IMR-90 (cell line): ENCODE measurements around the gene MEN1. TPM values are rescaled to one million over a fixed set of nuclear protein-coding genes. Genes with fewer than 3 reads are reported as not detected.

Experiments
- ATAC-seq: fragments of 200-7000 bp; cut with Tn5 transposase; 2 replicates; pipeline ENCODE4 v1.9.1; 2020; ENCODE audit warnings: low read depth, mild to moderate bottlenecking, moderate library complexity
- BruUV-seq: library from RNA; stranded (reverse); fragments of 400-500 nt; replicated peaks from 2 replicates; lab custom pipeline; 2021; lab: Mats Ljungman, UMichigan
- CTCF ChIA-PET: fragments of 300-600 bp; formaldehyde crosslinking; extraction: SDS; loops from one replicate; lab custom pipeline; 2021; ENCODE audit warnings: antibody characterized with exemption; lab: Yijun Ruan, JAX
- POLR2A ChIA-PET: fragments of 300-600 bp; sonication (Branson Sonifier 250); formaldehyde crosslinking; loops from one replicate; lab custom pipeline; 2022; ENCODE audit warnings: antibody characterized with exemption; ENCODE audit not compliant: unreplicated experiment; lab: Charles Lee
- DNase-seq: peaks from one replicate; pipeline ENCODE4 v3.0.0; 2013
- H2AFZ ChIP-seq: replicated peaks from 2 replicates; pipeline ENCODE3; 2013; ENCODE audit warnings: low read length, mild to moderate bottlenecking; ENCODE audit not compliant: poor library complexity
- H2AK5ac ChIP-seq: 2 replicates; pipeline ENCODE4 v1.6.1; 2013; ENCODE audit warnings: low read depth, low read length, inconsistent platforms
- H2AK9ac ChIP-seq: replicated peaks from 2 replicates; pipeline ENCODE3; 2013; ENCODE audit warnings: mild to moderate bottlenecking, low read depth, low read length, moderate library complexity; ENCODE audit not compliant: poor library complexity
- H2BK120ac ChIP-seq: 2 replicates; pipeline ENCODE4 v1.6.1; 2013; ENCODE audit warnings: low read depth, low read length, inconsistent platforms
- H2BK15ac ChIP-seq: 3 replicates; pipeline ENCODE4 v1.6.1; 2013; ENCODE audit warnings: low read depth, low read length, inconsistent platforms
- H2BK20ac ChIP-seq: 2 replicates; pipeline ENCODE4 v1.6.1; 2013; ENCODE audit warnings: low read depth, mild to moderate bottlenecking, inconsistent platforms, low read length, moderate library complexity
- H2BK5ac ChIP-seq: 2 replicates; pipeline ENCODE4 v1.6.1; 2013; ENCODE audit warnings: mild to moderate bottlenecking, low read depth, low read length, inconsistent platforms; ENCODE audit not compliant: poor library complexity, severe bottlenecking
- H3K14ac ChIP-seq: replicated peaks from 2 replicates; pipeline ENCODE4 v1.6.1; 2013; ENCODE audit warnings: low read depth, low read length, inconsistent platforms
- H3K18ac ChIP-seq: 2 replicates; pipeline ENCODE4 v1.6.1; 2013; ENCODE audit warnings: low read depth, low read length, control low read depth
- H3K23ac ChIP-seq: 2 replicates; pipeline ENCODE4 v1.6.1; 2013; ENCODE audit warnings: low read depth, low read length, inconsistent platforms
- H3K27ac ChIP-seq: 2 replicates; pipeline ENCODE4 v1.5.1; 2013; ENCODE audit warnings: mild to moderate bottlenecking, control low read depth, low read length; ENCODE audit not compliant: insufficient read depth
- H3K27me3 ChIP-seq: 2 replicates; pipeline ENCODE4 v1.6.1; 2013; ENCODE audit warnings: low read length; ENCODE audit not compliant: control insufficient read depth, insufficient read depth
- H3K36me3 ChIP-seq: 2 replicates; pipeline ENCODE4 v1.6.1; 2013; ENCODE audit warnings: low read length, mixed read lengths; ENCODE audit not compliant: control insufficient read depth, insufficient read depth
- H3K4ac ChIP-seq: 2 replicates; pipeline ENCODE4 v1.6.1; 2013; ENCODE audit warnings: low read depth, low read length, inconsistent platforms
- H3K4me1 ChIP-seq: 2 replicates; pipeline ENCODE4 v1.6.1; 2013; ENCODE audit warnings: low read length, mixed read lengths; ENCODE audit not compliant: control insufficient read depth, insufficient read depth
- H3K4me2 ChIP-seq: 2 replicates; pipeline ENCODE4 v1.6.1; 2013; ENCODE audit warnings: low read depth, mild to moderate bottlenecking, control low read depth, low read length, moderate library complexity
- H3K4me3 ChIP-seq: 2 replicates; pipeline ENCODE4 v1.5.1; 2013; ENCODE audit warnings: low read depth, mild to moderate bottlenecking, control low read depth, low read length, moderate library complexity; ENCODE audit not compliant: insufficient read depth
- H3K56ac ChIP-seq: 2 replicates; pipeline ENCODE4 v1.6.1; 2013; ENCODE audit warnings: low read length, inconsistent platforms; ENCODE audit not compliant: insufficient read depth; ENCODE audit errors: extremely low read depth
- H3K79me1 ChIP-seq, 2 experiments: 2 replicates each; pipeline ENCODE4 v1.6.1; 2013; ENCODE audit warnings: low read length in 2 of 2, inconsistent platforms in 1 of 2, low read depth in 1 of 2
- H3K9ac ChIP-seq: 2 replicates; pipeline ENCODE4 v1.6.1; 2013; ENCODE audit warnings: low read depth, low read length, control low read depth
- H3K9me1 ChIP-seq: 2 replicates; pipeline ENCODE4 v1.6.1; 2013; ENCODE audit warnings: low read length, inconsistent platforms; ENCODE audit not compliant: insufficient read depth
- H3K9me3 ChIP-seq: 2 replicates; pipeline ENCODE4 v1.6.1; 2013; ENCODE audit warnings: low read length; ENCODE audit not compliant: control insufficient read depth, insufficient read depth
- H4K20me1 ChIP-seq: 2 replicates; pipeline ENCODE4 v1.6.1; 2013; ENCODE audit warnings: low read length, inconsistent platforms; ENCODE audit not compliant: insufficient read depth
- H4K5ac ChIP-seq: 2 replicates; pipeline ENCODE4 v1.6.1; 2013; ENCODE audit warnings: mild to moderate bottlenecking, low read depth, low read length, control low read depth
- H4K8ac ChIP-seq, 2 experiments: 2 replicates each; pipeline ENCODE4 v1.6.1; 2013; ENCODE audit warnings: low read depth in 2 of 2, low read length in 2 of 2, control low read depth in 1 of 2, inconsistent platforms in 1 of 2
- H4K91ac ChIP-seq: 2 replicates; pipeline ENCODE4 v1.6.1; 2013; ENCODE audit warnings: low read depth, low read length, inconsistent platforms; ENCODE audit not compliant: insufficient read depth
- BHLHE40 ChIP-seq: fragments of 150-350 bp; IDR thresholded peaks from 2 replicates; pipeline ENCODE4 v1.6.1; 2016; ENCODE audit warnings: mild to moderate bottlenecking, low read depth, low read length
- CEBPB ChIP-seq: IDR thresholded peaks from 2 replicates; pipeline ENCODE4 v1.6.1; 2012; ENCODE audit warnings: low read depth, low read length, improper control_type of control experiment
- CHD1 ChIP-seq: IDR thresholded peaks from 2 replicates; pipeline ENCODE4 v1.6.1; 2012; ENCODE audit warnings: low read depth, low read length, improper control_type of control experiment
- CTCF ChIP-seq: conservative IDR thresholded peaks from 2 replicates; pipeline ENCODE4 v1.5.1; 2012; ENCODE audit warnings: mild to moderate bottlenecking, low read depth, low read length, improper control_type of control experiment
- ELK1 ChIP-seq: fragments of 150-350 bp; IDR thresholded peaks from 2 replicates; pipeline ENCODE4 v1.6.1; 2016; ENCODE audit warnings: low read depth, mild to moderate bottlenecking, low read length, moderate library complexity, borderline replicate concordance
- FOS ChIP-seq: fragments of 150-350 bp; IDR thresholded peaks from 2 replicates; pipeline ENCODE4 v1.6.1; 2016; ENCODE audit warnings: low read depth, low read length
- MAFK ChIP-seq: IDR thresholded peaks from 2 replicates; pipeline ENCODE4 v1.6.1; 2012; ENCODE audit warnings: low read depth, low read length, improper control_type of control experiment
- MAZ ChIP-seq: IDR thresholded peaks from 2 replicates; pipeline ENCODE4 v1.6.1; 2012; ENCODE audit warnings: low read depth, mild to moderate bottlenecking, low read length, improper control_type of control experiment, moderate library complexity, borderline replicate concordance
- MXI1 ChIP-seq: IDR thresholded peaks from 2 replicates; pipeline ENCODE4 v1.6.1; 2012; ENCODE audit warnings: low read depth, mild to moderate bottlenecking, low read length, moderate library complexity, borderline replicate concordance
- NFE2L2 ChIP-seq: fragments of 150-350 bp; IDR thresholded peaks from 2 replicates; pipeline ENCODE4 v1.6.1; 2016; ENCODE audit warnings: low read depth, mild to moderate bottlenecking, low read length
- POLR2A ChIP-seq: IDR thresholded peaks from 2 replicates; pipeline ENCODE4 v1.6.1; 2012; ENCODE audit warnings: mild to moderate bottlenecking, low read depth, low read length
- RAD21 ChIP-seq: IDR thresholded peaks from 2 replicates; pipeline ENCODE4 v1.6.1; 2012; ENCODE audit warnings: low read length, improper control_type of control experiment
- RCOR1 ChIP-seq: IDR thresholded peaks from 2 replicates; pipeline ENCODE4 v1.6.1; 2012; ENCODE audit warnings: mild to moderate bottlenecking, low read length, improper control_type of control experiment; ENCODE audit not compliant: insufficient replicate concordance
- RFX5 ChIP-seq: IDR thresholded peaks from 2 replicates; pipeline ENCODE4 v1.8.0; 2012; ENCODE audit warnings: low read depth, mild to moderate bottlenecking, low read length, moderate library complexity
- SMC3 ChIP-seq: fragments of 150-350 bp; IDR thresholded peaks from 2 replicates; pipeline ENCODE4 v1.6.1; 2016; ENCODE audit warnings: low read depth, mild to moderate bottlenecking, antibody characterized with exemption, low read length, moderate library complexity
- WGBS, 2 experiments: methylation state at CpG; one replicate each; pipeline versions ENCODE4 v1.1.5 to v1.1.7; 2013; ENCODE audit warnings: missing lambda C conversion rate in 2 of 2; ENCODE audit not compliant: insufficient read length in 1 of 2; ENCODE audit errors: extremely low coverage in 2 of 2; 5-methylcytosine and 5-hydroxymethylcytosine counted together
- dilution Hi-C: fragments of 300-500 bp; cut with HindIII; formaldehyde crosslinking; loops from one replicate; pipeline ENCODE4 v1.14.3; 2018; ENCODE audit warnings: low sequenced_read_pairs; ENCODE audit not compliant: unreplicated experiment
- in situ Hi-C: fragments of 300-500 bp; cut with MboI; formaldehyde crosslinking; loops from 3 replicates; pipeline ENCODE4 v1.14.3; 2019; ENCODE audit warnings: low sequenced_read_pairs, inconsistent platforms, mixed read lengths
- intact Hi-C: fragments of 100-400 bp; cut with micrococcal nuclease; formaldehyde crosslinking; loops from 2 replicates; pipeline ENCODE4 v1.10.0; 2022
- polyA plus RNA-seq, 3 experiments: library from polyadenylated mRNA; depleted of rRNA; stranded (reverse); fragments of >200 nt; gene quantifications; 2 replicates each; pipeline ENCODE4 v1.2.3, GENCODE V29; 2012; ENCODE audit warnings: low replicate concordance in 1 of 3
- total RNA-seq: library from RNA; depleted of rRNA; stranded (reverse); fragments of >200 nt; gene quantifications from 2 replicates; pipeline ENCODE4 v1.2.3, GENCODE V29; 2012
- TF ChIP-seq, protein P1 (sequence below): fragments of 150-350 bp; IDR thresholded peaks from 2 replicates; pipeline ENCODE4 v1.6.1; 2017; ENCODE audit warnings: mild to moderate bottlenecking, antibody characterized with exemption, low read length, low read depth

The MEN1 gene
- total and polyA plus RNA-seq, 2 of the 4 experiments (the other 2 are of a cell fraction): 8.8 to 35.7 TPM

DNA sequence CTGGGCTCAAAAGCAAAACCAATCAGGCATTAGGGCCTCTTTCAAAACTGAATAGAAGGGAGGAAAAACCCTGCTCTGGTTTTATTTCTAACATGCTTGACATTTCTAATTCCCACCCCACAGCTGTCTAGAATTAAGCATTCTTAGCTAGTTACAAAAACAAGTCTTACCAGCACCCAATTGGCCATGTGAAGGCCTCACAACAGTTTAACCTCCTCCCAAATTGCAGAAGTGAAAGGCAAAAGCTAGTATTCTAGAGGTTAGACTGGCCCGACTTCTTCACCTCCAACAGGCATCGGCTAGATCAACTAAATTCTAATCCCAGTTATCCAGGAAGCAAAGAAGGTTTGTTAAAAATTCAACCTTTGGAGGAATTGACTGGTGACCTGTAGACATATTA is 38.5 kb downstream of the MEN1 start:
- Histone ChIP-seq H3K36me3 (peaks cover 80% of the 10 kb centered on the region), H3K18ac (no peak overlapping the region), H3K56ac (no peak overlapping the region), H3K79me1 (peaks cover 51 to 89% of the 10 kb centered on the region in 2 experiments), H3K4ac (no peak overlapping the region), H3K27me3 (no peaks in the 10 kb centered on the region), H3K9me3 (no peaks in the 10 kb centered on the region), H2BK15ac (no peak overlapping the region), H4K20me1 (peaks cover 91% of the 10 kb centered on the region), H2BK5ac (no peak overlapping the region), H3K9ac (no peak overlapping the region), H3K4me3 (no peak overlapping the region), H3K27ac (no peak overlapping the region), H2BK20ac (no peak overlapping the region), H3K14ac (no peak overlapping the region), H2BK120ac (no peak overlapping the region), H2AFZ (no peak overlapping the region), H2AK5ac (no peak overlapping the region), H4K91ac (no peak overlapping the region), H4K8ac (no peak overlapping the region), H4K5ac (no peak overlapping the region), H3K9me1 (no peaks in the 10 kb centered on the region; the same call in 1 of the 2 replicates), H3K23ac (no peak overlapping the region), H3K4me1 (peaks cover 1% of the 10 kb centered on the region), H2AK9ac (no peak overlapping the region), H3K4me2 (no peak overlapping the region)
- CTCF ChIA-PET: no interaction called here
- ATAC-seq (no peak), DNase-seq (no peak)
- intact Hi-C loops: no loop called here
- BruUV-seq: no TSS peak
- WGBS, 2 experiments: no CpG with 5 or more reads among the region's 2 CpGs
- in situ Hi-C loops: no loop called here
- POLR2A ChIA-PET: no interaction called here
- TF ChIP-seq MAZ: no peak
- TF ChIP-seq SMC3: no peak
- TF ChIP-seq, protein P1, sequence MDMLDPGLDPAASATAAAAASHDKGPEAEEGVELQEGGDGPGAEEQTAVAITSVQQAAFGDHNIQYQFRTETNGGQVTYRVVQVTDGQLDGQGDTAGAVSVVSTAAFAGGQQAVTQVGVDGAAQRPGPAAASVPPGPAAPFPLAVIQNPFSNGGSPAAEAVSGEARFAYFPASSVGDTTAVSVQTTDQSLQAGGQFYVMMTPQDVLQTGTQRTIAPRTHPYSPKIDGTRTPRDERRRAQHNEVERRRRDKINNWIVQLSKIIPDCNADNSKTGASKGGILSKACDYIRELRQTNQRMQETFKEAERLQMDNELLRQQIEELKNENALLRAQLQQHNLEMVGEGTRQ: no peak
- TF ChIP-seq CTCF: no peak
- TF ChIP-seq ELK1: no peak
- no peak for TF ChIP-seq MXI1
- TF ChIP-seq RFX5: no peak
- TF ChIP-seq MAFK: no peak
- TF ChIP-seq FOS: no peak
- no peak for TF ChIP-seq POLR2A
- TF ChIP-seq CHD1: no peak
- no peak for TF ChIP-seq RAD21
- TF ChIP-seq NFE2L2: no peak
- TF ChIP-seq CEBPB: no peak
- TF ChIP-seq RCOR1: no peak
- TF ChIP-seq BHLHE40: no peak
- dilution Hi-C loops: no loop called here
